COLO668 (cell line): Measurements from ENCODE around the gene KIF3C.

Experiments
- DNase-seq: peaks from one replicate; lab custom pipeline; 2025; ENCODE audit not compliant: unreplicated experiment; lab: John Stamatoyannopoulos, UW

The KIF3C gene

GRCh38 chr2:25881764-25882163 lies 100.5 kb downstream of the KIF3C start:
- DNase-seq, result no peak

GRCh38 chr2:25879133-25879730 lies 103.1 kb downstream of the KIF3C start:
- DNase-seq, result peak; percentile 17

DNA sequence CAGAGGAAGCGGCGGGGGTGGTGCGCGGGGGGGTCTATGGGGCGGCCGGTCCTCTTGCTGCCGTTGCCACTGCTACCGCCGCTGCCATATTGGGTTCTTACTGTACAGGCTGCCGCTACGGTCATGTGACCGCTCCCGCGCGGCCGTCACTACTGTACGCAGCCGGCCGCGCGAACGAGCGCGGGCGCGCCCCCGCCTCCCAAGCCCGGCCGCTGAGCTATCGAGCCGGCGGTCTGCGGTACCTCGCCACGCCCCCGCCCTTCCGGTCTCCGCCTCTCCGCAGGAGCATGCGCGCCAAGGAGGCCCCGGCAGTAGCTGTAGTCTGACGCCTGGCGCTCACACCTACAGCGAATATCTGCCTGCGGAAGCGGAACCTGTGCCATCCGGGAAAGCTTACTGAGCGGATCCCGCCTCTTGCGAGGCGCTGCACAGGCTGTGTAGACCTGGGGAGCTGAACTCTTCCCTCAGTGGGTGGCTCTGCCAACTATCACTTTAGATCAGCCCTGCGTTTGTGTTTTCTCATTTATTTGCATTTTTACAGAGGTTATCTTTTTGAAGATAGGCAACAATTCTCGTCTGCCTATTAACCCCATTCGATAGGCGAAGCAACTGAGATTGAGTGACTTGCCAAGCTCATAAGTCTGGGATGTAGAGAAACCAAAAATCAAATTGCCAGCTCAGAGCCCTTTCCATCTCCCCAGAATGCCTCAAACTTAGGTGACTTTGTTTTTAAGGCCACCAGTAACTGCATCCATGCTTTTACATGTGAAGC lies 103.8 kb downstream of the KIF3C start, which contains the start of gene ASXL2:
Gene ASXL2, minus strand, starts transcription at position 127 of the 772 bp plus-strand sequence. CDS start 265 bp downstream, outside the sequence.
- DNase-seq, result peak; percentile 99

DNA sequence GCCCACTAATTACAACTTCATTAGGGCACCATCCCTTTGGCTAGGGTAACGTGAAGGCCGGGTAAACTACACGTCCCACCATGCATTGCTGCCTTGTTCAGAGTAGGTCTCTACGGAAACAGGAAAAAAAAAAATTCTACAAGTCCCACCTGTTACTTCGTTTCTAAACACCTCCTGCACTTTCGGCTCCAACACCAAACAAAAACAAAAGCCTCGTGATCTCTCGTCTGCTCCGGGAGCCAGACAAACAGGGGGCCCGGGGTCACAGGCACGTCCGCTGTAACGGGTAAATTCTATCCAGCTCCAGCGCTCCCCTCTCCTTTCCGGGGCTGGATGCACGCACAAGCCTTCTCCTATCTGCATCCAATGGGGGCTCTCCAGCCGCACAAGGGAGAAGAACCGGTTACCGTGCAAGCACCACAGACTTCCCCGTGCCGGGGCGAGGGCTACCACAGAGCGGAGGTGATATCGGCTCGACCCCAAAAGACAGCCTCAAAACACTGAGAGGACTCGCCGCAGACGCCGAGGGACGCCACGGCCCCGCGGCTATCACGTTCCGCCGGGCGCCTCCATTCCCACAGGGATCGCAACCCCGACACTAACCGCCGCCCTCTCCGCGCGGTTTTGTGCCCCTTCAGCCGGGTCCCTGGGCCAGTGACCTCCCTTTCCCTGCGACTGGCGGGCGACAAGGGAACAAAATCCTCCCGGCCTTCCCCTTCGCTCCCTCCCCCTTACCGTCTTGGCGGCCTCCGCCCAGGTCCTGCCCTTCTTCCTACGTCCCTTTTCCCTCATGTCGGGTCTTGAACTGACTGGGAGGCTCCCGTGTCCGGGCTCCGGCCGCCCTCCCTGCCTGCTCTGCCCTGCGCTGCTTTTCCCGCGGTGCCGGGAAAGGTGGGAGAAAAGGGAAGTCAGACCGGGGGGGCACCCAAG lies 104.6 kb downstream of the KIF3C start:
- peak; percentile 55 for DNase-seq
